Stimulated activated memory B cell treated with anti-CD40 and anti-IgM and Interleukin-4, amounts not matched to agents 10 μg/mL and 1 μg/mL and 100 μg/mL, for 72 hours (primary cell): ENCODE measurements around the gene ZDHHC11B.
"Not testable (repeated sequence)": the region's sequence is repeated elsewhere in the genome, so short reads cannot be mapped to it uniquely, and the experiment has no call there.

Source experiments
- ATAC-seq: fragments of 150-1000 bp; cut with Tn5 transposase; 2 replicates; pipeline ENCODE4 v1.10.0; 2021
- H3K27ac Mint-ChIP-seq: one replicate; pipeline ENCODE4 v1.8.0; 2022; ENCODE audit warnings: mild to moderate bottlenecking, mixed read lengths
- H3K27me3 Mint-ChIP-seq: one replicate; pipeline ENCODE4 v1.8.0; 2022; ENCODE audit warnings: mixed read lengths
- H3K36me3 Mint-ChIP-seq: one replicate; pipeline ENCODE4 v1.8.0; 2022; ENCODE audit warnings: mixed read lengths
- H3K4me1 Mint-ChIP-seq: one replicate; pipeline ENCODE4 v1.8.0; 2022; ENCODE audit warnings: mixed read lengths
- H3K4me3 Mint-ChIP-seq: one replicate; pipeline ENCODE4 v1.8.0; 2022; ENCODE audit warnings: mild to moderate bottlenecking, moderate library complexity, mixed read lengths
- H3K9me3 Mint-ChIP-seq: one replicate; pipeline ENCODE4 v1.8.0; 2022; ENCODE audit warnings: mixed read lengths

ZDHHC11B gene

GRCh38 chr5:763998-764781, 20.3 kb downstream of the ZDHHC11B start:
- H3K27ac Mint-ChIP-seq: no peak overlapping the region
- no peaks in the 10 kb centered on the region for H3K36me3 Mint-ChIP-seq
- H3K9me3 Mint-ChIP-seq: no peaks in the 10 kb centered on the region
- no peaks in the 10 kb centered on the region for H3K4me1 Mint-ChIP-seq
- H3K27me3 Mint-ChIP-seq: peaks cover 43% of the 10 kb centered on the region
- no peak overlapping the region for H3K4me3 Mint-ChIP-seq
- ATAC-seq: no peak

GRCh38 chr5:763397-763796, 21.1 kb downstream of the ZDHHC11B start:
- ATAC-seq: no peak

DNA sequence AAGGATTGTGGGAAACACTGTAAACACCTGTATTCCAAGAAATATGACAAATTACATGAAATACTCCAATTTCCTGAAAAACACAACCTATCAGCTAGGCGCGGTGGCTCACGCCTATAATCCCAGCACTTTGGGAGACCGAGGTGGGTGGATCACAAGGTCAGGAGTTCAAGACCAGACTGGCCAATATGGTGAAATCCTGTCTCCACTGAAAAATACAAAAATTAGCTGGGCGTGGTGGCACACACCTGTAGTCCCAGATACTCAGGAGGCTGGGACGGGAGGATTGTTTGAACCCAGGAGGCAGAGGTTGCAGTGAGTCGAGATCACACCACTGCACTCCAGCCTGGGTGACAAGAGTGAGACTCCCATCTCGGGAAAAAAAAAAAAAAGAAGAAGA, 21.5 kb downstream of the ZDHHC11B start:
- not testable (repeated sequence) for ATAC-seq, H3K27ac Mint-ChIP-seq, H3K9me3 Mint-ChIP-seq, H3K4me1 Mint-ChIP-seq, H3K4me3 Mint-ChIP-seq, H3K36me3 Mint-ChIP-seq
- H3K27me3 Mint-ChIP-seq: peaks cover 51% of the 10 kb centered on the region

More at GRCh38 chr5:763397-763796, 21.1 kb downstream of the ZDHHC11B start:
- Mint-ChIP-seq H3K9me3 (no peaks in the 10 kb centered on the region), H3K4me1 (no peaks in the 10 kb centered on the region), H3K4me3 (no peak overlapping the region), H3K36me3 (no peaks in the 10 kb centered on the region), H3K27ac (no peak overlapping the region), H3K27me3 (peaks cover 50% of the 10 kb centered on the region)

GRCh38 chr5:761854-762710, 22.4 kb downstream of the ZDHHC11B start:
- Mint-ChIP-seq H3K27ac (no peak overlapping the region), H3K27me3 (peaks cover 59% of the 10 kb centered on the region), H3K4me3 (no peak overlapping the region), H3K4me1 (no peaks in the 10 kb centered on the region), H3K9me3 (no peaks in the 10 kb centered on the region), H3K36me3 (no peaks in the 10 kb centered on the region)
- no peak for ATAC-seq

GRCh38 chr5:761059-761771, 23.3 kb downstream of the ZDHHC11B start:
- no peak for ATAC-seq
- no peaks in the 10 kb centered on the region for H3K4me1 Mint-ChIP-seq
- no peak overlapping the region for H3K4me3 Mint-ChIP-seq
- peaks cover 59% of the 10 kb centered on the region for H3K27me3 Mint-ChIP-seq
- no peaks in the 10 kb centered on the region for H3K9me3 Mint-ChIP-seq
- no peaks in the 10 kb centered on the region for H3K36me3 Mint-ChIP-seq
- H3K27ac Mint-ChIP-seq: no peak overlapping the region

- Mint-ChIP-seq H3K9me3 (no peaks in the 10 kb centered on the region), H3K27ac (no peak overlapping the region), H3K4me3 (no peak overlapping the region), H3K4me1 (no peaks in the 10 kb centered on the region), H3K36me3 (no peaks in the 10 kb centered on the region), H3K27me3 (peaks cover 58% of the 10 kb centered on the region)
- ATAC-seq: no peak
Measured at GRCh38 chr5:760363-761058, 24.0 kb downstream of the ZDHHC11B start.

DNA sequence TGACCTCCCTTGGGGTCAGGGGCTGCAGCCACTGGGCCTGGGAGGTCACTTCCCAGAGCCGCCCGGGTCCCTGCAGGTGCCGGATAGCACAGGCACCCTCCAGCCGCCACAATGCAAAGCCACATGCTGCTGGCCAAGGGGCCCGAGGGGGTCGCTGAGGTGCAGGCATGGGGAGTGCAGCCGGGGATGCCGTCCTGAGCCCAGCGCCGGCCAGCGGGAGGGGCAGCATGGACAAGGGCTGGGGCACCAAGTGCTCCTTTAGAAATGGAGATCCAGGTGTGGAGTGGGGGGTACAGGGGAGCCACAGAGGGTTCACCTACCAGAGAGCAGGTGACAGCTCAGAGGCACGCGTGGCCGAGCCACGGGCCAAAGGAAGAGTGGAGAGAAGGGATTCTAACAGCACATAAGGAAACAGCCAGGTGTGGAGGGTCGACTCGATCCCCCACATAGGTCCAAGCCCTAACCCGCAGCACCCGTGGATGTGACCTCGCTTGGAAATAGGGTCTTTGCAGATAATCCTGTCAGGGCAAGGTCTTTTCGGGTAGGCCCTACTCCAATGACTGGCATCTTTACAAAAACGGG, 24.7 kb downstream of the ZDHHC11B start:
- H3K9me3 Mint-ChIP-seq: no peaks in the 10 kb centered on the region
- no peak overlapping the region for H3K27ac Mint-ChIP-seq
- peaks cover 58% of the 10 kb centered on the region for H3K27me3 Mint-ChIP-seq
- ATAC-seq: no peak
- no peak overlapping the region for H3K4me3 Mint-ChIP-seq
- no peaks in the 10 kb centered on the region for H3K36me3 Mint-ChIP-seq
- H3K4me1 Mint-ChIP-seq: no peaks in the 10 kb centered on the region

DNA sequence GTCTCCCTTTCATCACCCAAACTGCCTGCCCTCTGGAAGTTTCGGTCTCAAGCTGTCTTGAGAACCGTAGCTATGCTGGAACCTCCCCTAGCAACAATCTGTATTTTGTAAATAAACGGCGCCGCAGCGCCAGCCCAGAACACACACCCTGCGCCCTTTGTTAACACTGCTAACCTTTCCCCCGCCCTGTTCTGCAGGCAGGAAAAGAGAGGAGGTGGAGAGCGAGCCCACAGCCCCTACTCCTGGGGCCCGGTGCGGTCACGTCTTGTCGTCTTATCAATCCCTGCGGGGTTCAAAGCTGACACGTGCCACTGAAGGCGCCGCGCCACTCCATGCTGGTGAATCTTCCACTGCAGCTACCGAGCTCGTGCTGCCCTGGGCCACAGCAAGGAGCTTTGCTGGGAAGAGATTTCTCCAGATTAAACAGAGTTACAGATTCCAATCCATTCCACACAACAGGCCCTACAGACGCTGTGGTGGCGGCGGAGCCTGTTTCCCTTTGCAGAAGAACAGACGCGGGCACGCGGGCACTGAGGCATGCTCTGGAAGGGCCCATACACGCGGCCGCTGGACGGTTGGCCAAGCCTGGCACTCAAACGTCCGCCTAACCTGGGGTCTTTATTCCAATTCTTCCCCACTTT, 25.3 kb downstream of the ZDHHC11B start:
- ATAC-seq: no peak
- Mint-ChIP-seq H3K9me3 (peaks cover 2% of the 10 kb centered on the region), H3K27ac (no peak overlapping the region), H3K36me3 (no peaks in the 10 kb centered on the region), H3K27me3 (peaks cover 62% of the 10 kb centered on the region), H3K4me1 (peaks cover 2% of the 10 kb centered on the region), H3K4me3 (no peak overlapping the region)

DNA sequence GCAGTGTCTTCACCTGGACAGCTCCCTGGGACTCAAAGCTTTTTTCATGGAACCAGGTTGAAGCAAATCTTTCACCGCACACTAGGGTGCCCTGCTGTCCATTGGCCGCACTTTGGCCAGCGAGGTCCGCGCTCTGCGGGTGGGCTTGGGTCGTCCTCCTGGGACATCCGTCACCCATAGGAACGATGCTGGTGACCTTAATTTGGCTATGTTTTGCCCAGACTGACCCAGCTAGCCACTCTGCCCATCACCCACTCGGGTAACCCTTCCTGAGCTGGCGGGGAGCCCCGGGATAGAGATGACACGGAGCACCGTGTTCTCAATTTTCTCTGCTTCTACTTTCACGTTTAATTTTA, 25.9 kb downstream of the ZDHHC11B start:
- H3K27ac Mint-ChIP-seq: no peak overlapping the region
- no peak overlapping the region for H3K4me3 Mint-ChIP-seq
- no peak for ATAC-seq
- H3K4me1 Mint-ChIP-seq: peaks cover 5% of the 10 kb centered on the region
- H3K27me3 Mint-ChIP-seq: peaks cover 66% of the 10 kb centered on the region
- no peaks in the 10 kb centered on the region for H3K36me3 Mint-ChIP-seq
- H3K9me3 Mint-ChIP-seq: peaks cover 3% of the 10 kb centered on the region

DNA sequence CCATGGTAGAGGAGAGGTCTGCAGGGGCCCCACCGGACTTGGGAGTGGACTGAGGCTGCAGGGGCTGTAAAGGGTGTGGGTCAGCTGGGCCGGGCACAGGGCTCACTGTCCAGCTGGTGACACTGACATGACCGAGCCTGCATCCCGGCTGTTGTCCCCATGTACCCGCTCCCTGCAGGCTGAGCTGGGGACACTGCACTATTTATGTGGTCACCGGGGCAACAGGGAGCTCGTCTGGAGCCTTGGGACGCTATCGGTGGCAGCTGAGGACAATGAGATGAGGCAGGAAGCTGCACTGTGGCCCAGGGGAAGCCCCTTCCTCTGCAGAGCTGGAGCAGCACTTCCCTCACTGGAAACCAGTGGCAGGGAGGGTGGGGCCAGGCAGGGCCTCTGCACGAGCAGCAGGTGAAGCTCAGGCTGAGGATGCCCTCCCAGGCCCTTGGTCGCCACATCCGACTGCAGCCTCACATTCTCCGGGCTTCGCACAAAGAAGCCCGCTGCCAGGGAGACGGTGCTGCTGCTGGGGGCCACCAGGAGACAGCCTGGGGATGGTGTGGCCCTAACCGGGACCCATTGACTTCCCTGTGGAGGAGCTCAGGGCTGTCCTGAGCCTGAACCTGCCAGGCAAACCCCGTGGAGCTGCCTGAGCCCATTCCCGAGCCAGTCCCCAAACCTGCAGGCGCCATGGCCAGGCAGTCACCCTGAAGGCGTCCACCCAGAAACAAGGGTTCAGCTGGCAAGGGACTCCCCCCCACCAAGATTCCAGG, 26.4 kb downstream of the ZDHHC11B start:
- ATAC-seq: peak; percentile 1
- no peak overlapping the region for H3K4me3 Mint-ChIP-seq
- peaks cover 3% of the 10 kb centered on the region for H3K9me3 Mint-ChIP-seq
- no peak overlapping the region for H3K27ac Mint-ChIP-seq
- peaks cover 5% of the 10 kb centered on the region for H3K4me1 Mint-ChIP-seq
- H3K36me3 Mint-ChIP-seq: no peaks in the 10 kb centered on the region
- H3K27me3 Mint-ChIP-seq: peaks cover 66% of the 10 kb centered on the region

DNA sequence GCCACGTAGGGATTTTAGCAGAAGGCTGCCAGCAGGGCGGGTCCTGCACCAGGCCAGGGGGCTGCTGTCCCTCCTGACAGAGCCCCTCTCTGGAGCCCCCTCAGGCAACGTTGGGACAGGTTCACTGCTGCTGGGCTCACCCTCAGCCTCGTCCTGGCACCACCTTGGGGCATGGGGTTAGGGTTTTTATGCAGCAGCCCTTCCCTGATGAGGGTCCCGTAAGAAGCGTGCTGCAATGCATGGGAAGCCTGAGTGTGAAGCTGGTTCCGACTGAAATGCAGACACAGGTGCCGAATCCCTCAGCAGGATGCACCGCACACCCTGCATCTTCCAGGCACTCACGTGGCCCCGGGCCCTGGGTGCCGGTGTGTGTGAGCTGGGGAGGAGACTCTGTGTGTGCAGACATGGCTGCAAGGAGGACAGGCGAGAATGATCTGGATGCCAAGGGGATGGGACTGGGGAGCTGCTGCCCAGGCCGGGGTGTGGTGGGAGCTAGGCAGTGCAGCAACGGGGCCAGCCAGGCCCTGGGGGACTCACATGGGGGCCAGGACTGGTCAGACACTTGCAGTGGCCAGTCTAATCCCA, 27.1 kb downstream of the ZDHHC11B start:
- no peak for ATAC-seq
- Mint-ChIP-seq H3K4me3 (no peak overlapping the region), H3K27ac (no peak overlapping the region), H3K27me3 (peaks cover 66% of the 10 kb centered on the region), H3K9me3 (peaks cover 3% of the 10 kb centered on the region), H3K36me3 (no peaks in the 10 kb centered on the region), H3K4me1 (peaks cover 5% of the 10 kb centered on the region)

- Mint-ChIP-seq H3K36me3 (no peaks in the 10 kb centered on the region), H3K9me3 (peaks cover 3% of the 10 kb centered on the region), H3K4me1 (peaks cover 5% of the 10 kb centered on the region), H3K4me3 (no peak overlapping the region), H3K27ac (no peak overlapping the region), H3K27me3 (peaks cover 61% of the 10 kb centered on the region)
- no peak for ATAC-seq
Measured at GRCh38 chr5:756865-757345, 27.6 kb downstream of the ZDHHC11B start.

GRCh38 chr5:756171-756570, 28.4 kb downstream of the ZDHHC11B start:
- Mint-ChIP-seq H3K27ac (no peak overlapping the region), H3K36me3 (no peaks in the 10 kb centered on the region), H3K4me3 (no peak overlapping the region), H3K9me3 (peaks cover 3% of the 10 kb centered on the region), H3K27me3 (peaks cover 54% of the 10 kb centered on the region), H3K4me1 (peaks cover 5% of the 10 kb centered on the region)
- peak; percentile 13 for ATAC-seq
